Mucosa of descending colon (tissue), 3 donors: ENCODE results near the gene BDKRB1. TPM values are rescaled to one million over a fixed set of nuclear protein-coding genes. Genes with fewer than 3 reads are reported as not detected.

Experiments
- ATAC-seq: fragments of 200-7000 bp; cut with Tn5 transposase; one replicate; pipeline ENCODE4 v1.9.1; 2020; ENCODE audit warnings: mild to moderate bottlenecking, moderate library complexity
- DNase-seq, 3 donors: peaks; one replicate each; pipeline ENCODE4 v3.0.0-alpha.2; 2020
- H3K36me3 ChIP-seq: fragments of 200-600 bp; one replicate; pipeline ENCODE4 v1.8.0; 2021; ENCODE audit warnings: low read depth, mild to moderate bottlenecking
- H3K4me1 ChIP-seq: fragments of 200-600 bp; one replicate; pipeline ENCODE4 v1.8.0; 2021; ENCODE audit warnings: low read depth, mild to moderate bottlenecking
- H3K4me3 ChIP-seq: fragments of 200-600 bp; one replicate; pipeline ENCODE4 v1.8.0; 2021; ENCODE audit warnings: mild to moderate bottlenecking
- H3K9me3 ChIP-seq: fragments of 200-600 bp; one replicate; pipeline ENCODE4 v1.8.0; 2021; ENCODE audit warnings: mild to moderate bottlenecking
- intact Hi-C, 2 donors: fragments of 100-400 bp; cut with DNase I in 1 of 2; cut with micrococcal nuclease in 1 of 2; formaldehyde crosslinking; loops; one replicate each; pipeline versions ENCODE4 v1.11.0 to v1.11.1; 2022; cut with DNase I, micrococcal nuclease
- total RNA-seq, 3 donors: library from RNA; stranded (reverse); fragmentation: NEBNext Ultra II Directional in 2 of 3; extraction: Animal tissue kit (Norgen Biotek cat#: 25700) in 2 of 3; gene quantifications; one replicate each; pipeline versions ENCODE4 v1.2.1 to v1.2.4, GENCODE V29; 2021 to 2023
- TF ChIP-seq, protein P1 (sequence below): fragments of 200-600 bp; IDR thresholded peaks from one replicate; pipeline ENCODE4 v1.8.0; 2022; ENCODE audit warnings: antibody characterized with exemption, mild to moderate bottlenecking
- donor health status: DM: no; HTN: no; CAD: no; lungs with moderate emphysema.
- donor health status: DM: no; HTN: no; CAD: no.
- donor health status: DM: no; HTN: yes; CAD: no.

The BDKRB1 gene
- total RNA-seq, 3 donors from 2014 or later = 6.1 to 10.6 (median 7.7) TPM

DNA sequence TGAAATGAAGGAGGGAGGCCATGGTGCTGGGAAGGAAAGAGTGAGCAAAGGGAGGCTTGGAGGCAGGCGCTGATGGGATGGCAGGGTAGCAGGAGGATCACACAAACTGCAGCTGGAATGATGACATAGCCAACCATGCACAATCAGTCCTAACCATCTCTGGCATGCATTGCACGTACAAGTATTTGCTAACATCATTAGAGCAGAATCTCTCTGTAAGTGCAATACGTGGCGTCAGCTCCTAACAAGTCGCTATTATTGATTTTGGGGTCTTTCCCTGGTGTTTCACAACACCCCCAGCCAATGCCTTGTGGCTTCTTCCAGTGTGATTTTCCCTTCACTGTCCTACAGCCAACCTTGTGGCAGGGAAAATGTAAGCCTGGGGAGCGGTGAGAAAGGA, 18.5 kb downstream of the BDKRB1 start:
- Histone ChIP-seq H3K9me3 (peaks cover 10% of the 10 kb centered on the region), H3K4me3 (no peak overlapping the region), H3K4me1 (peaks cover 4% of the 10 kb centered on the region), H3K36me3 (no peaks in the 10 kb centered on the region)
- TF ChIP-seq, protein P1, sequence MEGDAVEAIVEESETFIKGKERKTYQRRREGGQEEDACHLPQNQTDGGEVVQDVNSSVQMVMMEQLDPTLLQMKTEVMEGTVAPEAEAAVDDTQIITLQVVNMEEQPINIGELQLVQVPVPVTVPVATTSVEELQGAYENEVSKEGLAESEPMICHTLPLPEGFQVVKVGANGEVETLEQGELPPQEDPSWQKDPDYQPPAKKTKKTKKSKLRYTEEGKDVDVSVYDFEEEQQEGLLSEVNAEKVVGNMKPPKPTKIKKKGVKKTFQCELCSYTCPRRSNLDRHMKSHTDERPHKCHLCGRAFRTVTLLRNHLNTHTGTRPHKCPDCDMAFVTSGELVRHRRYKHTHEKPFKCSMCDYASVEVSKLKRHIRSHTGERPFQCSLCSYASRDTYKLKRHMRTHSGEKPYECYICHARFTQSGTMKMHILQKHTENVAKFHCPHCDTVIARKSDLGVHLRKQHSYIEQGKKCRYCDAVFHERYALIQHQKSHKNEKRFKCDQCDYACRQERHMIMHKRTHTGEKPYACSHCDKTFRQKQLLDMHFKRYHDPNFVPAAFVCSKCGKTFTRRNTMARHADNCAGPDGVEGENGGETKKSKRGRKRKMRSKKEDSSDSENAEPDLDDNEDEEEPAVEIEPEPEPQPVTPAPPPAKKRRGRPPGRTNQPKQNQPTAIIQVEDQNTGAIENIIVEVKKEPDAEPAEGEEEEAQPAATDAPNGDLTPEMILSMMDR = no peak
- peak; percentile 7 for ATAC-seq
- DNase-seq = no peak
- intact Hi-C loops = loop anchor here in 1 of 2 donors (2.0 kb wide), 1 partner anchor 172 kb away; no protein-coding TSS in a partner anchor

DNA sequence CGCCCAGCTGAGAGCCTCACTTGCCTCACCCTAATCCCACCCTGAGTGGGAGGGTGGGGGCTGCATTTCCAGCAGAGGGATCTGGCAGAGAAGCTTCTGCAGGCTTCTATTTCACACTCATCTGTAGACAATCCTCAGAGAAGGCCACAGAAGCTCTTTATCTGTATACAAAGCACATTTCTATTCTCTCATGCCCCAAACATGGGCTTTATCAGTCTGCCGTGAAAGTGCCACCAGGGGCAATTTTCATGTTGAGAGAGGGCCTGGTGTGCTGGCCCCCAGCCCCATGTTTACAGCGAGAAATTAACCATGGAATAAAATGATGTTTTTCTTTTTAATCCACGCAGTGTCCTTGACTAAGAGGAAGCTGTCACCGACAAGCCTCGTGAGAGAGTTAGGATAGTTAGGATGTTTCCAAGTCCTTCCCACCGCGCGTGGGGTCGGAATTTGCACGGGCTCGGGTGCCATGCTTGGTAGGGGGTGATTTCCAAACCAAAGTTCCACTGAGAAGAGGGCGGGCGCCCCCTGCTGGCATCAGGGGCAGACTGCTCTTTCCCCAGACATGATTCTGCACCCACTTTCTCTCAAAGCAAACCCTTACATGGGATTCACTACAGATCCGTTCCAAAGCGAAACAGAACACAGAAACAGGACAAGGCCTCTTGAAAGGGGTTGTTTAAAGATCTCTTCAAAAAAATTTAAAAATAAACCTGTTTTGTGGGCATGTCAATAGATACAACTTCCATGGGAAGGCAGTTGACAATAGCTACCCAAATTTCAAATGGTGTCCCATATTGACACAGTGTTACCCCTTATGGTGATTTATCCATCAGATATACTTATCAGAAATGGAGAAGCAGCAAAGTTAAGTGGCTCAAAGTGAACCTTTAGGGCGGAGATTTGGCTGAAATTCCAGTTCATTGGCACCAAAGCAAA, 19.4 kb downstream of the BDKRB1 start:
- Histone ChIP-seq H3K9me3 (peaks cover 10% of the 10 kb centered on the region), H3K4me1 (peaks cover 4% of the 10 kb centered on the region), H3K4me3 (no peak overlapping the region), H3K36me3 (no peaks in the 10 kb centered on the region)
- peak in 2 of 3 donors; percentile 83 to 84 for DNase-seq
- TF ChIP-seq, protein P1 = peak; percentile 82
- ATAC-seq = peak; percentile 71
- intact Hi-C loops = loop anchor here (2.0 to 5.0 kb wide), 2 partner anchors 173 to 178 kb away; no protein-coding TSS in a partner anchor

DNA sequence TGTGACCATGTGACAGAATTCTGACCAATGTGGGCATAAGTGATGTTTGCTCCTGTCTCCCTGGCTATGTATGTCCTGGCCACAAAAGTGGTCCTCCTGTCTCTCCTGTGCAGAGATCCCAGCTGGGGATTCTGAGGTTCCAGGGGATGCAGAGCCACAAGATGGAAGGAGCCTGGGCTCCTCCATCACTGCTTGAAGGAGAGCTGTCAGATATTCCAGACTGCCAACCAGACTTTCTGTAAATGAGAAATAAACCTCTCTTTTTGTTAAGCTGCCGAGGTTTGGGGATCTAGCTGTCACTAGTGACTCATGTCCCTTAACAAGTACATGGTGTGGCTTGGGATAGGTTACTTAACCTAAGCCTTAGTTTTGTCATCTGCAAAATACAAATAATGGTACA, 21.9 kb downstream of the BDKRB1 start:
- TF ChIP-seq, protein P1 = no peak
- H3K36me3 ChIP-seq = no peaks in the 10 kb centered on the region
- H3K4me3 ChIP-seq = no peak overlapping the region
- peaks cover 4% of the 10 kb centered on the region for H3K4me1 ChIP-seq
- no peak for ATAC-seq
- H3K9me3 ChIP-seq = peaks cover 9% of the 10 kb centered on the region
- DNase-seq = no peak
- intact Hi-C loops = loop anchor here in 1 of 2 donors (5.0 kb wide), 1 partner anchor 181 kb away; no protein-coding TSS in a partner anchor

DNA sequence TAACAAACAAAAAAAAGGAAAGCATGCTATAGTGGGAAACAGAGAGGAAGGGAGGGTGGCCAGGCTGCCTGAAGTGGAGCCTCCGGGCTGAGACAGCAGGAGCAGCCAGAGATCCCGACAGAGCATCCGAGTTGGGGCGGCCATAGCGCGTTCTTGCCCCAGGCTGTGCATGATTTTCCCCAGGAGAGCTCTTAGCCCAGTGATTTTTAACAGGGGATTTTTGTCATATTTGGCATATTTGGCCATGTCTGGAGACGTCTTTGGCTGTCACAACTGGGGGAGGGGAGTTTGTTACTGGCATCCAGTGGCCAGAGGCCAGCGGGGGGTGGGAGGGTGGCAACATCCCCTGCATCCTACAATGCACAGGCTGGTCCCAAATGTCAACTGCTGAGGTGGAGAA, 23.6 kb downstream of the BDKRB1 start:
- intact Hi-C loops = loop anchor here in 1 of 2 donors (5.0 kb wide), 1 partner anchor 182 kb away; no protein-coding TSS in a partner anchor

DNA sequence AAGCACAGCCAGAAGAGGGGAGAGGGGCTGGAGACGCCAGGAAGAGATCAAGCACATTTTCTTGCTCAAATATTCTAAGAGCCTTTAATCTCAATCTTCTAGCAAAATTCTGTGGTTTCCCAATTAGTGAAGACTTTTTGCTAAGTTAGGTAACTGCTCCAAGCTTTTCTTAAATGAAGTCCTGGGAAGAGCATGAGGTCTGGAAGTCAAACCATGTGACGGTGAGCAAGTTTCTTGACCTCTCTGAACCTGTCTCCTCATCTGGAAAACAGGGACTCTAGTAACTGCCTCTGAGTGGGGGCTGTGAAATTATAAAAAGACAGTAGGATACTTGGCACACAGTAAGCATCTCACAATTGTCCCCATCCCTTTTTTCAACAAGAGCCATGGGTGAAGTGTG, 24.1 kb downstream of the BDKRB1 start:
- Histone ChIP-seq H3K4me1 (peaks cover 4% of the 10 kb centered on the region), H3K36me3 (no peaks in the 10 kb centered on the region), H3K9me3 (peaks cover 9% of the 10 kb centered on the region), H3K4me3 (no peak overlapping the region)
- DNase-seq (no peak), ATAC-seq (no peak)
- TF ChIP-seq, protein P1 = no peak
- intact Hi-C loops = no loop called here

More for the DNA sequence above, 23.6 kb downstream of the BDKRB1 start:
- TF ChIP-seq, protein P1 = no peak
- peaks cover 9% of the 10 kb centered on the region for H3K9me3 ChIP-seq
- H3K36me3 ChIP-seq = no peaks in the 10 kb centered on the region
- DNase-seq (no peak), ATAC-seq (no peak)
- H3K4me1 ChIP-seq = peaks cover 4% of the 10 kb centered on the region
- H3K4me3 ChIP-seq = no peak overlapping the region
